HG02885 (cell line): ENCODE data around the gene PRKCE.

Experiments used
- ATAC-seq: cut with Tn5 transposase; IDR thresholded peaks from one replicate; pipeline ENCODE4 v1.9.1; 2021; ENCODE audit warnings: mild to moderate bottlenecking; ENCODE audit not compliant: unreplicated experiment, poor library complexity

PRKCE gene

GRCh38 chr2:45797451-45798230 lies 146.2 kb downstream of the PRKCE start:
- ATAC-seq: no peak

- ATAC-seq: no peak
These were observed 148.4 kb downstream of the PRKCE start for GRCh38 chr2:45799679-45800381.

GRCh38 chr2:45802499-45803138 lies 151.1 kb downstream of the PRKCE start:
- ATAC-seq: no peak

- no peak for ATAC-seq
These were observed 153.7 kb downstream of the PRKCE start for GRCh38 chr2:45804987-45805755.

- ATAC-seq: no peak
These were observed 155.3 kb downstream of the PRKCE start for GRCh38 chr2:45806563-45807358.

GRCh38 chr2:45808294-45808800 lies 156.9 kb downstream of the PRKCE start:
- ATAC-seq: no peak

- ATAC-seq: no peak
These were observed 157.7 kb downstream of the PRKCE start for GRCh38 chr2:45809205-45809604.

GRCh38 chr2:45812011-45812500 lies 160.6 kb downstream of the PRKCE start:
- no peak for ATAC-seq

GRCh38 chr2:45813003-45813941 lies 161.8 kb downstream of the PRKCE start:
- ATAC-seq: no peak

- no peak for ATAC-seq
These were observed 163.0 kb downstream of the PRKCE start for GRCh38 chr2:45814488-45814887.

- no peak for ATAC-seq
These were observed 163.6 kb downstream of the PRKCE start for GRCh38 chr2:45814951-45815621.

- no peak for ATAC-seq
These were observed 164.8 kb downstream of the PRKCE start for GRCh38 chr2:45816272-45816671.

GRCh38 chr2:45818591-45818990 lies 167.1 kb downstream of the PRKCE start:
- ATAC-seq: no peak

- ATAC-seq: no peak
These were observed 168.6 kb downstream of the PRKCE start for GRCh38 chr2:45820048-45820447.

GRCh38 chr2:45821558-45822271 lies 170.2 kb downstream of the PRKCE start:
- ATAC-seq: no peak

GRCh38 chr2:45822272-45822630 lies 170.8 kb downstream of the PRKCE start:
- no peak for ATAC-seq

GRCh38 chr2:45823723-45824206 lies 172.3 kb downstream of the PRKCE start:
- no peak for ATAC-seq
